GM18498 (cell line): ENCODE results near the gene PCP4.
"Not testable (repeated sequence)": the region's sequence is repeated elsewhere in the genome, so short reads cannot be mapped to it uniquely, and the experiment has no call there.

Experiments
- ATAC-seq: cut with Tn5 transposase; IDR thresholded peaks from one replicate; pipeline ENCODE4 v1.9.1; 2021; ENCODE audit warnings: mild to moderate bottlenecking, moderate library complexity; ENCODE audit not compliant: unreplicated experiment

PCP4 gene

DNA sequence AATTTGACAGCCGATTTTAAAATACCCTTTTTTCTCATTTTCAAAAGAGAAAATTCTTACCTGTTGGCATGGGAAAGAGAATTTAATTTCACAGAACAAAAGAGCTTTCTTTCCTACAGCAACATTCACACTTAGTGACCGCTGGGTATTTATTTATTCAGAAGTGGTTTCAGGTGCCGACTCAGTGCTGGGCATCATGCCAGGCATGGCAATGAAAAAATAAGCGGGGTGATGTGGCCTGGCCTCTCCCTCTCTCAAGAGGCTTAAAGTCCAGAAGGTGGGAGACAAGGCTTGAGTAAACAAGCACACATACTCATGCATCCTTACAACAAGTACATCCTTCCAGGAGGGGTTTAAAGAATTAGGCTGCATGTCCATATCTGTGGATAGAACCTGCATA is 4.1 kb upstream of the PCP4 start:
- no peak for ATAC-seq

DNA sequence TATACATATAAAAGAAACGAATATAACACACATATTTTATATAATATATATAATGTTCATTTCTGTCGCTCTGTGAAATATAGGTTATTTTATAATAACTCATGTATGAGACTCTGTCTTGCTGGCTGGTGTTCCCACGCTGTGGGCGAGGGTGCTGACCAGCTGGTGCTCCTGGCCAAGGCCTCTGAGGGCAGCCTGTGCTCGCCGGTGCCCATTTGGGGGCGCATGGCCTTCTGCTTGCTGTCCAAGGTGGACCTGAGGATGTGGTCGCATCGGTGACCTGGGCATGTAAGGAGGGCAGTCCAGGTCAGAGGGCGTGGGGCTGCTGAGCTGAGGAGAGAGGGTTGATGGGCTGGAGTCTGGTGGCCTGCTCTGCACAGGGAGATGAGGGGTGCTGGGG is 1.1 kb upstream of the PCP4 start:
- no peak for ATAC-seq

DNA sequence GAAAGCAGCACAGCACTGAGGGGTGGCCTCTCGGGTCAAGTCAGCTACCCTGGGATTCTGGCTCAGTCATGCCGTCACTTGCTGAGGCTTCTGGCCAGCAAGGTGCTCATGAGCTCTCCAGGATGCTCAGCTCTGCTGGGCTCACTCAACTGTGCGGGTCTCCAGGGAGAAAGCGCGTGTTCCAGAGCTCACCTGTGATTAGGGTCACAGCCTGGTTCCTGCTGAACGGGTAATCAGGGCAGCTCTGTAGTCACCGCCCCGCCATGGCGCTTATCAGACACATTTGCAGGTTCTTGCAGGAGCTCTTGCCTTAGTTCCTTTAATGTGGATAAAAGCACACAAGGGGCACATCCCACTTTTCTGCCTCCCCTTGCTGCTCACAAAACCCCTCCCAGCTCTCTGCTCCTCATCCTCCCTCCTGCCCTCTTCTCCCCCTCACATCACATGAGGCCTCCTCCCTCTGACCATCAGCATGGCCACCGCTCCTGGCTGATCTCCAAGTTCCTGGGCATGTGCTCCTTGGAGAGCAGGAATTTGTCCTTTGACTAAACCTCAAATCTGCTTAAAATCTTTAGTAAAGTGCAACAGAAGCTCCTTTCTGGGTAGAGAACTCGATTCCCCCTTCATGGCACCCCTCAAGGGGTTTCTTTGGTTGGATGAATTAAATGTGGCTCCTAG is 2.0 kb downstream of the PCP4 start:
- ATAC-seq: no peak

DNA sequence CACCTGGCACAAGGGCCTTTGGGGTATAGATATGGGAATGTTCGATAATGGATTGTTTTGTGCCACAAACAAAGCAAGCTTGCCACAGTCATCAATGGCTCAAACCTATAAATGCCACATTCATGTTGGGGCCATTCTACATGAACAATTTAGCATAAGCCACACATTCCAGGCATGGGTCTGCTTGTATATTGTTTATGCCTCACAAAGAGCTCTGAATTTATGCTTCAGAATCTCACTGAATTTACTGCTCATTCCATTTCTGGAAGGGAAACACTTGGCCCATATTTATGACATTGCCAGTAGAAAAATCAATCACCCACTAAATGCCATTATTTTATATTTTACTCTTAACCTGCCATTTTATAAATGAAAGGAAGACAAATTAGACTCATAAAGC is 6.4 kb downstream of the PCP4 start:
- ATAC-seq: no peak

DNA sequence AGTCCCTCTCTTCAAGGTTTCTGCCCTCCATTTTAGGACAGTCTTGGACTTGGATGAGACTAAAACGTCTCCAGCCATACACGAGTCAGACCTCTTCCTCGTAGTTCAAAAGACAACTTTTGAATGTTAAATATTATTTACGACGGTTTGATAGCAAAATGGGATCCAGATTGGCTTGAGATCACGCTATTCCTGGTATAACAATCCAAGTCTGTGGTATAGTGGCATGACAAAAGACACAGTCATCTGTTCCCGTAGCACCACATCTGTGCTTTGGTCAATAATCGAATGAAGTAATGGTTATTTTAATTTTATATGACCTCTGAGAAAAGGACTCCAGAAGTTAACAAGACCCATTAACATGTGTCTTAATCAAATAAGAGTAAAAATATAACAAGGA is 7.0 kb downstream of the PCP4 start:
- no peak for ATAC-seq

DNA sequence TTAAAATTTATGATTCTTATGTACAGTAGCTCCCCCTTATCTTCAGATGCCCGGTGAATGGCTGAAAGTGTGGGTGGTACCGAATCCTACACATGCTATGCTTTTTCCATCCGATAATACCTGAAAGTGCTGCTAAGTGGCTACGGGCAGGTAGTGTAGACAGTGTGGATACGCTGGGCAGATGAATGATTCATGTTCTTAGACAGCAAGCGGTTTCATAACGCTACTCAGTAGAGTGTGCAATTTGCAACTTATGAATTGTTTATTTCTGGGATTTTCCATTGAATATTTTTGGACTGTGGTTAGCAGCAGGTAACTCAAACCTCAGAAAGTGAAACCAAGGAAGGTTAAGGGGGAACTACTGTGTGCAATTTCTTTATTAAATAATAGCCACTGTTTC is 7.5 kb downstream of the PCP4 start:
- ATAC-seq: no peak

DNA sequence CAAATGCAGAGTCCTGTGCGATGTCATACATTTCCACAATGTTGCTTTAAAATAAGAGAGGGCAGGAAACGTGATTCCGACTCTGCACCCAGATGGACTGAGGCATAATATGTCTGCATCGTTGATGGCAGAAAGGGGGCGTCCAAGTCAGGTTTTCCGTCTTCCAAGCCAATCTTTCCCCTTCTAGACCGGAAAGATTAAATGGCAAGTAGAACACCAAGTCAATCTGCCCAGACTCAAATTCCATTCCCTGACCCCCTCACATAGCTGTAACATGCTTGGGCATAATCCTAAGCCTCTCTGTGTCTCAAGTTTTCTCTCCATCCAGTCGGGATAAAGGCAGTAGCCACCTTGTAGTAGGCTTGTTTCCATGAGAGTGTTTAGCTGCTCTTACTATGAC is 14.4 kb downstream of the PCP4 start:
- ATAC-seq: no peak

DNA sequence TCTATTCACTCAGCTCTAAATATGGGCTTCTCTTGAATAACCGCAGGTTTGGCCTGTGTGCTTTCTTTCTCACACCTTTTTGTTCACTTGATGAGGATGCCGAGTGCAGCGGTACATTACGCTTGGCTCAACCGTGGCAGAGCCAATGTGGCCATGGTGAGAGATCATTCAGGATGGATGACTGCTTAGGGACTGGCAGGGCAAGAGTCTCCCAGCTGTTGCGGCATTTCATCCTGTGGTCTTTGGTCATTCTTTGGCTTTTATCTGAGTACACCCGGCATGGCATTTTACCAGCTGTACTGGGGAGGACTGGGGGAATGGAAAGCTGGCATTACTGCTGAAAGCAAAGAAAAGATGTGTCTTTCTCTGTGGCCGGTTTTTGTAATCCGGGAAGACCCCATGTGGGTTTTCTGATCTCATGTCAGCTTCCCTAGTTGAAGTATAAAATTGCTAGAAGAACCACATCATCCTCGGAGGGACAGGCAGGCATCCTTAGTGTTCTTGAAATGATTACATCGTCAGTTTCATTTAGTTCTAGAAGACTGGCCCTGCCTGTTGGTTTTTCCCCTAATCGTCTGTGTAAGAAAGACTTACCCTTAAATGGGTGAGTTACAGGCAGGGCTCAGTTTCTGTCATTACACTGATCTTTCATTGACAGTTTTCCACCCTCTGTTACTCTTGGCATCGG is 15.1 kb downstream of the PCP4 start:
- no peak for ATAC-seq

DNA sequence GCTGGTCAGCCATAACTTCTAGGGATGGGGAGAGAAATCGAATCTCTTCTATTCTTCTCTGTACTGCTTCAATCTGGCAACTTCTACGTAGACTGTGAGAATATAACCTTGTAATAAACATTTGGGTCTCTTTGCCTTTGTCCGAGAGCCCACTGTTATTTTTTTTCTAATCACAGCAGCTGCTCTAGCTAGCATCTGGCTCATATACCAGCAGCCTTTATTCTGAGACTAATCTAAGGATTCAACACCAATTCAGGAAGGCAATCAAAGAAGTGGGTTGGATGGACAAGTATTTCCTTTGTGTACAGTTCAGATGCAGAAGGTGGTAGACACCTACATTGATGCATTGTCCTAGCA is 15.6 kb downstream of the PCP4 start:
- no peak for ATAC-seq

DNA sequence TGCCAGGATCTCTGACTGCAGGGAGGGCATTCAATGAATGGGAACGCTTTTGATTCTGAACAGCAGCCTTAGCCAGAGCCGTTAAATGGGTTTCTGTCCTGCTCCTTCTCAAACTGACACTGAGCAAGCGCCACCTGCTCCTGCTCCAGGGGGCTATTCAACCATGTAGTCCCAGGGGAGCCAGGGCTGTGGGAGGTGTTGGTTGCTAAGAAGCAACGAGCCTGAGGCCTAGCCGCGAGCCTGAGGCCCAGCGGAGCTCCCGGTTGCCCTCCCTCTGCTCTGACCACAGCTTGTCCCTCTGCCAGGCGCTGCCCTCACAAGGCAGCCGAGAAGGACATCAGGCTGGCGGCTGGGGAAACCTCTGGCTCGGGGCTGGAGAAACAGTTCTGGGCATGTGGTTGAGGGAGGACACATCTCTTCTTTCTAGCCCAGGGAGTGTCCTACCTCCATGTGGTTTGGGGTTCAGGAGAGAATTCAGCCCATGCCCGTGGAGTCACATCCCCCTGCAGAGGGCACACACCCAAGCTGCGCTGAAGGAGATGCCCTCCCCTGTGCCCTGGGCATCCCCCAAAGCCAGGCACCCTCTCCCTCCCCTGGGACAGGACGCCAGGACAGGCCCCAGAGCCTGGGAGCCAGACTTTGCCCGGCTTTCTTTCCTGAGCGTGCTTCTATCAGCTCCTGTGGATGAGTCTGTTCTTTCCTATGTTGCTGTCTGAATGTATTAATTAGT is 18.0 kb downstream of the PCP4 start:
- no peak for ATAC-seq

DNA sequence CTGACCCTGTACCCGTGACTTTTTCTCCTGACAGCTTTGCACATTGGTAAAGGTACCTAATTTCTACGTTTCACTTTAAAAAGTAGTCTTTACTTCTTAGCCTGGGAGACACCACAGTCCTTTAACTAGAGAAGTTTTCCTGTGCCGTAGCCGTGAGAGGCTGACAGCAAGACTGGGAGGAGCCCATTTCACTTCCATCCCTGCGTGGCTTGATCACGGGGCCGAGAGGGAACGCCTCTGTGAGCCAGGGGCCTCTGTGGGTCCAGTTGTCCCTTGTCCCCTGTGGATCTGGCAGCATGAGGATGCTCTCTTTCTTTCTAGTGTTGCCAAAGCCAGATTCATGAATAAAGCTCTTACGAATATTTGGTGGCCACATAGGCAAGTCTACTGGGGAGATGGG is 21.6 kb downstream of the PCP4 start:
- no peak for ATAC-seq

DNA sequence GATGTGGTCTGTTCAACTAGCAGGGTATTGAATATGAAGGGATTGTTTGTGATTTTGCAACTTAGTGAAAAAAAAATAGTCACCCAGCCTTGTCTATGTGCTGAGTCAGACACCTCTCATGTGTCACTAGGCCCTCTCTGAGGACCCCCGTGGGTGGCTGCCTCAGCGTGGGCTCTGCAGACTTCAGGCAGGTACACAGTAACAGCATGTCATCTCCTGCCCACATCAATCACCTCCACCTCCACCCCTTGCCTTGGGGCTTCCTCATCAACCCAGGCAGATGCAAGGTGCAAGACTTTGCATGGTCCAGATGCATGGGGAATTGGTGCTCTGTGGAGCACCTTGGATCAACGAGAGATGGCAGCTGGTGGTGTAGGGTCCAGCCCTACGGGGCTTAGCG is 23.9 kb downstream of the PCP4 start:
- no peak for ATAC-seq

DNA sequence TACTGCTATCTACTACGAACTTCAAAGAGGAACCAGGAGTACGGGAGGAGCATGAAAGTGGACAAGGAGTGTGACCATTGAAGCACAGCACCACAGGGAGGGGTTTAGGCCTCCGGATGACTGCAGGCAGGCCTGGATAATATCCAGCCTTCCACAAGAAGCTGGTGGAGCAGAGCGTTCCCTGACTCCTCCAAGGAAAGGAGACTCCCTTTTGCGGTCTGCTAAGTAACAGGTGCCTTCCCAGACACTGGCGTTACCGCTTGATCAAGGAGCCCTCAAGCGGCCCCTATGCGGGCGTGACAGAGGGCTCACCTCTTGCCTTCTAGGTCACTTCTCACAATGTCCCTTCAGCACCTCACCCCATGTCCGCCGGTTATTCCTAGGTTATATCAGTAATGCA is 24.6 kb downstream of the PCP4 start:
- ATAC-seq: not testable (repeated sequence)

DNA sequence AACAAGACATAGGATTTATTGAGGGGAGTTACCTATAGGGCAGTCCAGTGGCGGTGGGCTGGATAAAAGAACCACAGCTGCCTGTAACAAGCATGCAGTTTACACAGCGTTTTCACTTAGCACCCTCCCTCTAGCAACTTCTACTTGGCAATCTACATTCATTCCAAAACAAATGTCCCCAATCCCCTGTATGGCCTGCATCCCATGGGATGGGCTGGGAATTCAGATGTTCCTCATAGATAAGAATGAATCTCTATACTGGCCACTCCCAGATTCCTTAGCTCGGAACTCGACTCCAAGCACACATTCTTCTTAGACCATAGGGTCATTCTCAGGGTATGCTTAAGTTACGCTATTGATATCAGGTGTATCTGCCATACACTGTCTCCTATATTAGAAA is 33.3 kb downstream of the PCP4 start:
- no peak for ATAC-seq

DNA sequence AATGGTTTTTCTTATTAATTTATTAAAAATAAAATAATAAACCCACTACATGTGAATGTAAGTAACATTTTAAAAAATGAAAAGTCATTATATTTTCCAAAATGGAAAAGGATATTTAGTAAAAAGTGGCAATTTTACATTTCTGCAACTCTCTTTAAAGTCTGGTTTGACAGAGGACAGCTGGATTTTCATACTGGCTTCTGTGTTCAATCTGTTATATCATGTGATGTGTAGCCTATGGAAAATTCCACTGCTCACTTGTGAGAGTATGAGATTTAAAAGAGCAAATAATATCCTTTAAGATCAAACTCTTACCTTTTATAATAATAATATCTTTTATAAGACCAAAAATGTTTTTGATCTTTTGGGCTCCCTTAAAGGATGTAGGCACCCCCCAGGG is 33.7 kb downstream of the PCP4 start:
- ATAC-seq: no peak

DNA sequence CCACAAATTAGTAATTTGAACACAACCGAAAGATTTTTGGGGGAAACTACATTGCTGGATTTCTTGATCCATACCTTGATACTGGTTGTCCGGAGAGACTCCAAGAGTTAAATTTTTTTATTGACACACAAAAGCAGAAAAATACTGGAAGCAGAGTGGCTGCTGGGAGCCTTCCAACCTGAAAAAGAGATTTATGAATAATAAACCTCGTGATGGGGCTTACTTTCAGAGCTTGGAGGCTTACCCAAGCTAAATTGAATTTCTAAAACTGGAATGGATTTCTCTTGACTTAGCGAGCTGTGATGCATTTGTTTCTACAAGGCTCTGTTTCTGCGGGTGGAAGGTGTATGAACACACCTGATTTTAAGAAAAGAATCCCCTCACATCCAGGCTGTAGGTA is 35.7 kb downstream of the PCP4 start:
- ATAC-seq: no peak

DNA sequence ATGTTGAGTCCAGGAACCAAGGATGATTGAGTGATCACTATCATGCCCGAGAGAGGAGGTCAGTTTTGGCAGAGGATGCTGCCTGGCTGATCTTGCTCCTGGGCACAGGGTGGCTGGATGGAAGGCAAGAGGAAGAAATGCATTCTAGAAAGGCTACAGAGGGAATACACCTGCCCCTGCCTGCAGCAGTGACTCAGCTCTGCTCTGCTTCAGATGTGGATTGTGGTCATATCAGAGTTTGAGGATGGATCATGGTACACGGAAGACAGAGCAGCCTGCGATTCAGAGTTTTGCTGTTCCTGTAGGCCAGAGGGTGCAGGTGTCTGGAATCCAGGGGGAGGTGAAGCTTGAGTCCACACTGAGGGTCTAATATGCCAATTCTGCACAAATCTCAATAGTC is 37.2 kb downstream of the PCP4 start:
- no peak for ATAC-seq

DNA sequence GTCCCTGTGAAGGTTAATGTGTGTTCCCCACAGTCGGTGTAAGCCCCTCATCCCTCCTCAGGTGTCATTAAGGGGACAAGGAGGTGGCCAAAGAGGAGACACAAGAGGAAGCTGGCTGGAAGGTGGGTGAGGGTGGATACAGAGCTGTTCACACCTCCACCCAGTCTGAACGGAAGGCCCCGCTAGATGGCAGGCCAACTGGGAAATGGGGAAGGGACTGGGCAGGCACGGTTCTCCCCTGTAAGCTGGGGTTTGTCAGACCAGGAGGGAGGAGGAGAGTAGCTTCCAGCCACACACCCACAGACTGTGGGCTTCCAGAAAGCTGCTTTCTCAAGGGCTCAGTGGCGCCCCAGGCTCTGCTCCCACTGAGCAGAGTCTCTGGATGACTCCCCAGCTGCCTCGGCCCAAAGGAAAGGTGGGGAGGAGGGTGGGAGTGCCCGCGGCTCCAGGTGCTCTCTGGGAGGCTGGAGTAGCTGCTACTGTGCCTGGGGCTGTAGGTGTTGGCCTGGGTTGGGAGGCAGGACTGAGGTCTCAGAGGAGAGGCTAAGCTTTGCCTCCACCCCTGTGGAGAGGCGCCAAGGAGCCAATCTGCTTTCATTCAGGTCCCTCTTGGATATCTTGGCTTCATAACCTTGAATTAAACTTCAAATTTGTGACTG is 41.2 kb downstream of the PCP4 start:
- no peak for ATAC-seq

DNA sequence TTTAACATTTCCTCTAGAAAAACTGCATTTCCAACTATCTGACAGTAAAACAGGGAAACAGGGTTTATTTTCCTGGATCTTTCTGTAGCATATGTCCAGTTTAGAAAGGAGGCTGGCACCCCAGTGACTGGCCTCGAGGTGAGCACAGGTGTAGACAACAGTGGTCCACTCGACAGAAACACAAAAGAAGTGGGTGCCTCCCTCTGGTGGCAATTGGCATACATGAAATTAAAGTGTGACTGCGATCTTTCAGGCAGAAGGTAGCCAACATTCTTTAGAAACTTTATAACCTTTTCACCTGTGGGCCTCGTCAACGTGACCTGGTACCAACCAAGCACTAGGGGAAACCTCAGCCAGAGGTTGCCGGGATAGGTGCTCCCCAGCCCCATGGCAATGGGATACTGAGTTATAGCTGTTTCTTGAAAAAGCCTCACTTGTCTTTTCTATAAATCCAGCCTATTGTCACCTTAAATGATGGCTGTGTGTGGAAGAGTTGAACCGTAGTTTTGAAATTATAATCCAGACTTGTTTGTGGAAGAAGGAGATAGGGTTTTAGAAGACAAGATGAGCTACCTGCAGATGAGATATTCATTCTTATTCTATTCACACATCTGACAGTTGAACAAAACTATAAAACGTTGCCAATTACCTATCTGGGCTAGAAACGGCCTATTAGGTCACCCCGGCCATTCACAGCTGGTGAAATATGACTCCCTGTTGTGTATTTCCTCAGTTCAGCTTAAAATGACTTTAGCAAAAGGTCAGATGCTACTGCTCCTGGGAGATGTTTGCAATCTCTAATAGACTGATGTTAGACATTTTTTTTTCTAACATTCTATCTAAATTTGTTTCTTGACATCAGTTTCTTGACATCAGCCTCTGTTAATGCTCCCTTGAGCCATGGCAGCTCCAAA is 44.3 kb downstream of the PCP4 start:
- no peak for ATAC-seq

DNA sequence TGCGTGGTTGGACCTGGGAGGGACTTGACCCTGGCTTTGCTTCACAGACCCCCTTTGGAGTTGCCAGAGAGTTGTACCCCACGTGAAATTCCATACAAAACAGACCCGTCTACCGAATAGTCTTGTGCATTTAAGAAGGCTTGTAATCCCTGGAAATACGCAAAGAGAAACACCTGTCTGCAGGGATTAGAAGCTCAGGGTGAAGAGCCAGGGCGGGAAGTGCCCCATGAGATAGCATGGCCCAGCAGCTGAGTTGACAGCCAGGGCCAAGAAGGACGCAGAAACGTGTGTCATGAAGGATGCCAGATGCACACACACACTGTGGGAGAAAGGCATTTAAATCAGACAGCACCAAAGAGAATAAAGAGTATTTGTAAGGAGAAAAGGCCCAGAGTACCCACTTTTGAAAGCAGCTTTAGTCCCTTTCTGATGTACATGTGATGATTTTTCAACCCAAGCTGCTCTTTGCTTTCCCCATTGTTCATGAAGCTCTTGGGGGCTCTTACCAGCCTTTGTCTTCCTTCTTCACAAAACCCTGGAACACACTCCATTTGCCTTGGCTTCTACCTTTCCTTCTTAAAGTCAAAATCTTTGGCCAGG is 46.6 kb downstream of the PCP4 start:
- no peak for ATAC-seq
